Measurements from ENCODE around the gene TCP11L2. TPM values are rescaled to one million over a fixed set of nuclear protein-coding genes. Genes with fewer than 3 reads are reported as not detected.

The TCP11L2 gene
- total and polyA plus RNA-seq, 4 donors = 2.5 to 98.1 (median 5.9) TPM

GRCh38 chr12:106299202-106299774 is 3.2 kb upstream of the TCP11L2 start:
- Histone ChIP-seq H3K9me3 (ENCODE audit: control insufficient read depth in 4 of 4, low read length in 3 of 4) (no peaks in the 10 kb centered on the region), H3K4me3 (ENCODE audit: low read depth in 1 of 3, low read length in 3 of 3) (no peak overlapping the region), H3K27ac (ENCODE audit: low read depth in 1 of 2, low read length in 2 of 2) (no peak overlapping the region), H3K9ac (ENCODE audit: low read depth in 1 of 2, low read length in 2 of 2) (no peak overlapping the region), H3K36me3 (ENCODE audit: control insufficient read depth in 4 of 4, insufficient read depth in 3 of 4, low read depth in 1 of 4, low read length in 3 of 4) (no peaks in the 10 kb centered on the region), H3K4me1 (ENCODE audit: control insufficient read depth in 4 of 4, insufficient read depth in 4 of 4, low read length in 3 of 4) (peaks cover 2 to 10% (median 5%) of the 10 kb centered on the region in 4 donors), H3K27me3 (ENCODE audit: control insufficient read depth in 4 of 4, insufficient read depth in 4 of 4, low read length in 3 of 4) (no peaks in the 10 kb centered on the region)
- no peak for DNase-seq (ENCODE audit: low spot score)
- WGBS = 72% methylated on average over 4 of the region's 4 CpGs
- TF ChIP-seq FOXA2 (IDR thresholded peaks at IDR 0.05) (no peak), MAX (IDR thresholded peaks at IDR 0.05) (no peak), YY1 (IDR thresholded peaks at IDR 0.05) (no peak), HNF4G (IDR thresholded peaks at IDR 0.05) (no peak), NR2F2 (IDR thresholded peaks at IDR 0.05) (no peak), ATF3 (IDR thresholded peaks at IDR 0.05) (no peak), GABPA (IDR thresholded peaks at IDR 0.05 in 1 of 2, conservative IDR thresholded peaks at IDR 0.05 in 1 of 2) (no peak), ZBTB33 (IDR thresholded peaks at IDR 0.05) (no peak), JUND (IDR thresholded peaks at IDR 0.05) (no peak), TAF1 (conservative IDR thresholded peaks at IDR 0.05) (no peak), SP1 (IDR thresholded peaks at IDR 0.05) (no peak), CTCF (IDR thresholded peaks at IDR 0.05; ENCODE audit: low read depth, low read length, missing input control) (no peak), EGR1 (IDR thresholded peaks at IDR 0.05; ENCODE audit: low read depth in 2 of 2) (no peak), HNF4A (conservative IDR thresholded peaks at IDR 0.05) (no peak), RXRA (IDR thresholded peaks at IDR 0.05) (no peak), FOXA1 (IDR thresholded peaks at IDR 0.05) (no peak), RAD21 (IDR thresholded peaks at IDR 0.05) (no peak)
- TF ChIP-seq, protein P1, sequence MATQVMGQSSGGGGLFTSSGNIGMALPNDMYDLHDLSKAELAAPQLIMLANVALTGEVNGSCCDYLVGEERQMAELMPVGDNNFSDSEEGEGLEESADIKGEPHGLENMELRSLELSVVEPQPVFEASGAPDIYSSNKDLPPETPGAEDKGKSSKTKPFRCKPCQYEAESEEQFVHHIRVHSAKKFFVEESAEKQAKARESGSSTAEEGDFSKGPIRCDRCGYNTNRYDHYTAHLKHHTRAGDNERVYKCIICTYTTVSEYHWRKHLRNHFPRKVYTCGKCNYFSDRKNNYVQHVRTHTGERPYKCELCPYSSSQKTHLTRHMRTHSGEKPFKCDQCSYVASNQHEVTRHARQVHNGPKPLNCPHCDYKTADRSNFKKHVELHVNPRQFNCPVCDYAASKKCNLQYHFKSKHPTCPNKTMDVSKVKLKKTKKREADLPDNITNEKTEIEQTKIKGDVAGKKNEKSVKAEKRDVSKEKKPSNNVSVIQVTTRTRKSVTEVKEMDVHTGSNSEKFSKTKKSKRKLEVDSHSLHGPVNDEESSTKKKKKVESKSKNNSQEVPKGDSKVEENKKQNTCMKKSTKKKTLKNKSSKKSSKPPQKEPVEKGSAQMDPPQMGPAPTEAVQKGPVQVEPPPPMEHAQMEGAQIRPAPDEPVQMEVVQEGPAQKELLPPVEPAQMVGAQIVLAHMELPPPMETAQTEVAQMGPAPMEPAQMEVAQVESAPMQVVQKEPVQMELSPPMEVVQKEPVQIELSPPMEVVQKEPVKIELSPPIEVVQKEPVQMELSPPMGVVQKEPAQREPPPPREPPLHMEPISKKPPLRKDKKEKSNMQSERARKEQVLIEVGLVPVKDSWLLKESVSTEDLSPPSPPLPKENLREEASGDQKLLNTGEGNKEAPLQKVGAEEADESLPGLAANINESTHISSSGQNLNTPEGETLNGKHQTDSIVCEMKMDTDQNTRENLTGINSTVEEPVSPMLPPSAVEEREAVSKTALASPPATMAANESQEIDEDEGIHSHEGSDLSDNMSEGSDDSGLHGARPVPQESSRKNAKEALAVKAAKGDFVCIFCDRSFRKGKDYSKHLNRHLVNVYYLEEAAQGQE (IDR thresholded peaks at IDR 0.05) = no peak

All from liver (tissue), 9 donors.